Endometrium (tissue), 2 donors: ENCODE results near the gene CWC27.

Experiments
- FAIRE-seq: peaks from 2 replicates; lab custom pipeline; 2012; peaks lifted over from hg19 to GRCh38; lab: Jason Lieb, UNC
- donor health status: control.
- donor health status: control.

The CWC27 gene

GRCh38 chr5:65037831-65038815, 269.4 kb downstream of the CWC27 start:
- FAIRE-seq: no peak

- no peak for FAIRE-seq
Observed at GRCh38 chr5:65041296-65042158, 272.8 kb downstream of the CWC27 start.

DNA sequence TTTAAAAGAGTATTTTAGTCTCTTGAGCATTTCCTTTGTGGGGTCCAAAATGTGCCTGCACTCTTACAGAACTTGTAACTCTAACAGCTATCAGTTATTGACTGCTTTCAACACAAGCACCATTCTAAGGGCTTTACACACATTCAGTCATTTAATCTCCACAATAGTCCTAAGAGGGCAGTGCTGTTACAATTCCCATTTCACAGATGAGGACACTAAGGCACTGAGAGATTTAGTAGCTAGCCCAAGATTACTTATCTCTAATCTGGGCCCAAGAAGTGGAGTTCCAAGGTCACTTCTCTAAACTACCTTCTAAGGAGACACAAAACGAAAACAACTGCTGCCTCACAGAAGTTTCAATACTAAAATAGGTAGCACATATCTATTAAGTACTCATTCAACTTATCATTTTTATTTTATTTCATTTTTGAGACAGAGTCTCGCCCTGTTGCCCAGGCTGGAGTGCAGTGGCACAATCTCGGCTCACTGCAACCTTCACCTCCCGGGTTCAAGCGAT, 275.2 kb downstream of the CWC27 start:
- FAIRE-seq: no peak

DNA sequence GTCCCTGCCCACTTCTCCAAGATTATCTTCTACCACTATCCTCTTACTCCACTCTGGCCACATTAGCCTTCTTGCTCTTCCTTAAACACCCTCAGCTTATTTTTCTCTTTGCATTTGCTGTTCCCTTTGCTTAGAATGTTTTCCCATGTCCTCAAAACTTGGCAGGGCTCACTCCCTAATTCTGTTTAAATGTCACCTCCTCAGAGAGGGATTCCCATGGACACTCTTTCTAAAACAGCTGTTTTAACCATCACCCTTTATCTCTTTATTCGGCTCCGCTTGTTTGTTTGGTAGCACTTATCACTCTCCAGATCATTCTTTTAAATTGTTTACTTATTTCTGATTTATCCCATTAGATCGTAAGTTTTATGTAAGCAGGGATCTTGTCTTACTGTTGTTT, 278.5 kb downstream of the CWC27 start:
- FAIRE-seq: no peak

DNA sequence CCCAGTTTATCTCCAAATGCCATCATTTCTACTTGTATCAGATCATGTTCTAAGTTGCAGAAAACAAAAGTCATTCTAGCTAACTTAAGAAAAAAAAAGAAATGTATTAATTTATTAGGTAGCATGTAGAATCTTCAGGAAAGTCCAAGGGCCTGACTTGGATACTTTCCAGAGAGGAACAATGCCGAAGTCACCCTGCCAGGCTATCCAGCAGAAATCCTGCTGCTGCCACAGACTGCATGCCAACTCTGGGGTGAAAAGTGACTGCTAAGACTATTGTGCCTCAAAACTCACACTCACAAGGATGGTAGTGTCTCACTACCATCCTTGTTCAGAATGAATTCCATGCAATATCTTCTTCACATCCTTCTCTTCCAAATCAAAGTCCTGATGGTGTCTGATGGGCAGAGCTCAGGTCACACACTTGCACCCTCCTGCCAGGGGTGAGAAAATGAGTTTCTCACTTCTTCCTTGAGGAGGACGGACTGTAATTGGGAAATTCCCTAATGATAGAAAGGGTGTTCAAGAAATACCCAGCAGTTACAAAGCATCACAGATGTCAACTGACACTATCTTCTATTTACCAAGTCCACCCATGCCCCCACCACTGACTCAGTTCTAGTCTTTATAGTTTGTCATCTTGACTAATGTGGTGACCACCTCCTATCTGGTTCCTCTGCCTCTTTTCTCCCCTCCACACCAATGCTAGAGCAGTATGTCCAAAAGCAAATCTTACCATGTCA, 279.4 kb downstream of the CWC27 start:
- no peak for FAIRE-seq

GRCh38 chr5:65050140-65050539, 281.4 kb downstream of the CWC27 start:
- no peak for FAIRE-seq

GRCh38 chr5:65050826-65051498, 282.2 kb downstream of the CWC27 start:
- no peak for FAIRE-seq

- FAIRE-seq: no peak
Observed at GRCh38 chr5:65055938-65056337, 287.2 kb downstream of the CWC27 start.

DNA sequence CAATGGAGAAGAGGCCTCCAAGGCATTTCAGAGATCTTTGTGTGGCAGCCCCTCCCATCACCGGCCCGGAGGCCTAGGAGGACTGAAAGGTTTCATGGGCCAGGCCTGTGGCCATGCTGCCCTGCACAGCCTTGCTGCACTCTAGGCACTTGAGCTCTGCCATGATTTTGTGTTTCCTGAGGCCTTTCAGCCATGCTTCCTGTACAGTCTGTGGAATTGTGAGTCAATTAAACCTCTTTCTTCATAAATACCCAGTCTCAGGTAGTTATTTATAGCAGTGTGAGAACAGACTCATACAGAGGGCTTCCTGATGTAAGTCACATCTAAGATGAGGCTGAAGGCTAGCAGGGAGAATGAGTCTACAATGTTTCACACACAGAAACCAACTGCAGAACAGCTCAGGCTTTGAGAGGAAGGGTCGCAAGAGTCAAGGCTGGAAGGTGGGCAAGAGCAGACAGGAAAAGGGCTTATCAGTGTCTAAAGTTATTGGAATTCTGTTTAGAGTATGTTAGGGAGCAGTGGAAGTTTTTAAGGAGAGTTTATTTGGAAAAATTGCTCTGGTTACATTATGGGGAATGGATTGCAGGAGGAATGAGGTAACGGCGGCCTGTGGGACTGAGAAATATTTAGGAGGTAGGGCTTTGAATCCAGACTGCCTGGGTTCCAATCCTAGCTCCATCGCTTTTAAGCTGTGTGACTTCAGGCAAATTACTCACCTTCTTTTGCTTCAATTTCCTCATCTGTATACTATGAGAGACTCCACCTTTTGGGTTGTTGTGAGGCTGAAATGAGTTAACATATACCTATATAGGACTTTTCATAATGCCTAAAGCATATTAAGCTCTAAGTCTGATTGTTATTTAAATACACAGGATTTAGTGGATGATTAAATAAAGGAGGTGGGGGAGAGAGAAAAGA, 291.2 kb downstream of the CWC27 start:
- no peak for FAIRE-seq

DNA sequence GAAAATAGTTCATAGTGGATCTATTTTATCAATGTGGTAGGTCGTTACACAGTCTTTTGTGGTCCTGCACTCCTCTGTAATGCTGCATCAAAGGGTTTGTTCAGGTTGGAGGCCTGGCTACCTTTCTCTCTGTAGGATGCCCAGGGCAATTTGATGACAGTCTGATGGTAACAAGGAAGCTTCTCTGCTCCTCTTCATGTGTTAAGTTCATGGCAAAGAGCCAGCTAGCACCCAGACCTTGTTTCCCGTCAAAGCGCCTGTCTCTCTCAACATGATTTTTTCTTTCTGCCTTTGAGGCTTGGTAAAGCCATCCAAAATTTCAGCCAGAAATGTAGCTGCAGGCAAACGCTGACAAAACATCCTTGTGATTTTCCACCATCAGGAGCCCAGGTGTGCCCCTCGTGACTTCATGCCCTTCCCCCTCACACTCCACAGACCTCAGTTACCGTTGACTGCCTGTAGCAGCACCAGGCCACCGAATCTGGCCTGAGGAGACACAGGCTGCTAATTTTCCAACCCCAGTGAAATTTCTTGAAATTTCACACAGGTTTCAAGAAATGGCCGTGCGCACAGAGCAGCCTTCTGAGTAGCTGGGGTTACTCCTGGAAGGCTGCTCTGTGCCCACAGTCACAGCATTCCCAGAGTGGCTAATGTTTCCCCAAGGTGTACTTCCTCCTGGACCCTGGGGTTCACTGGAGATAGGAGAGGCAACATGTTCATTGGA, 292.7 kb downstream of the CWC27 start:
- FAIRE-seq: no peak

GRCh38 chr5:65061974-65062353, 293.2 kb downstream of the CWC27 start:
- FAIRE-seq: no peak

GRCh38 chr5:65062469-65063083, 293.8 kb downstream of the CWC27 start:
- FAIRE-seq: no peak

- FAIRE-seq: no peak
Observed at GRCh38 chr5:65065001-65065511, 296.3 kb downstream of the CWC27 start.

DNA sequence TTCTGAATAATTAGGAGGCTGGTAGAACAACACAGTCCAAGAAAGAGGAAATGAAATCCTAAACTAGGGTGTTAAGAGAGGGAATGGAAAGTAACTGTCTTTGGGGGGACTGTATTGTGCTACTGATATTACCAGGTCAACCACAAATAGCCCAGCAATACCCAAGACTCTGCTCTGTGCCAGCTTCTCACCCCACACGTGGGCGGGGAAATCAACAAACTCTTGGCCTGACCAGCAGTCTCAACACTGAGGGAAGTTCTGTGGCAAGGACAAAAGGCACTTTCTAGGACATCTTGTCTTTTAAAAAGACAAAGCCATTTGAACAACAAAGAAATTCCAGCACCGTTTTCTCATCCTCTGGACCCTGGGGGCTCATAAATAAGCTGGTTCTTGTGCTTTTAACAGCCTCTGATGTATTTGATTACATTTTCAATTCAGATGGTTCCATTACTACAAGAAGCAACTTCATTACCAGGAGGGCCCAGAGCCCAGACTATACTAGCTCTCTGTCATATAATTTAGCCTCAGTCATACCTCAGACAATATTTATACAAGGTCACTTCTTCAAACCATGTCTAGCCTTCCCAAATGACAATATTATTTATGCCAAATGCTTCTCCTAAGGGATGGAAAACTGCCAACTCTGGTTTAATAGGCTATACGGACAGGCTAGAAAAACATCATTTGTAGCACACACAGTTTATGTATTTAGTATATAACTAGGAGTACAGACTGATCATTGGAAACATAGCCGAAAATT, 297.8 kb downstream of the CWC27 start:
- no peak for FAIRE-seq

DNA sequence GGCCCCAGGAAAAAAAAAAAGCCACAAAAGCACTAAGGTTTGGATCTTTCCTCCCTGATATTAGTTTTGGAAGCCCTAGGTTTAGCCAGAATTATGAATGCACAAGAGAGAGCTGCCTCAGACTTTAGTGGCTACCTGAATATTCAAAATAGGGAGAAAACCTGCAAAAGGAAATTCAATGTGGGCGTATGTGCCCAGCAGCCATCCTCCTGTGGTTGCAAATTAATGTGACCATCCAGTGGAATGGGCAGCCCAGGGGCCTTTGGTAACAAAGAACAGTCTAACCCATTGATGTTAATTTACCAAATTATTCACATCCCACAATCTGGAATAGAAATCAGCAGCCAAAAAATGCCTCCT, 298.4 kb downstream of the CWC27 start:
- FAIRE-seq: no peak
